GM20431 (cell line): ENCODE data around the gene CSAD.

Experiments used
- in situ Hi-C: fragments of 300-500 bp; cut with MseI, MboI; formaldehyde crosslinking; loops from one replicate; pipeline ENCODE4 v1.15.0; 2020; ENCODE audit warnings: low sequenced_read_pairs; ENCODE audit not compliant: unreplicated experiment

CSAD gene

GRCh38 chr12:53180220-53180930 is at the start of gene CSAD, which contains the start of gene ZNF740:
Gene CSAD (minus strand): TSS chr12:53180925. CDS start chr12:53173470, 7,455 bp downstream.
Gene ZNF740 (plus strand): TSS chr12:53180722. CDS start chr12:53181984, 1,262 bp downstream.
- in situ Hi-C loops, result no loop called here

GRCh38 chr12:53230108-53230845 is 49.6 kb upstream of the CSAD start:
- in situ Hi-C loops, result no loop called here

- in situ Hi-C loops, result no loop called here
These were observed 48.7 kb upstream of the CSAD start for GRCh38 chr12:53229454-53229853.

GRCh38 chr12:53227836-53228235 is 47.1 kb upstream of the CSAD start:
- in situ Hi-C loops, result no loop called here

- in situ Hi-C loops, result no loop called here
These were observed 46.6 kb upstream of the CSAD start for GRCh38 chr12:53227341-53227740.

GRCh38 chr12:53226815-53227214 is 46.1 kb upstream of the CSAD start:
- in situ Hi-C loops, result no loop called here

- in situ Hi-C loops, result no loop called here
These were observed 45.1 kb upstream of the CSAD start for GRCh38 chr12:53225635-53226424.

GRCh38 chr12:53224897-53225634 is 44.3 kb upstream of the CSAD start:
- in situ Hi-C loops, result no loop called here

- in situ Hi-C loops, result no loop called here
These were observed 43.6 kb upstream of the CSAD start for GRCh38 chr12:53224061-53224896.

- in situ Hi-C loops, result no loop called here
These were observed 42.8 kb upstream of the CSAD start for GRCh38 chr12:53223389-53224060.

GRCh38 chr12:53222806-53223261 is 42.1 kb upstream of the CSAD start:
- in situ Hi-C loops, result no loop called here

GRCh38 chr12:53222170-53222721 is 41.5 kb upstream of the CSAD start:
- in situ Hi-C loops, result no loop called here

- in situ Hi-C loops, result no loop called here
These were observed 40.7 kb upstream of the CSAD start for GRCh38 chr12:53221203-53222080.

- in situ Hi-C loops, result no loop called here
These were observed 40.0 kb upstream of the CSAD start for GRCh38 chr12:53220694-53221202.

- in situ Hi-C loops, result no loop called here
These were observed 39.4 kb upstream of the CSAD start for GRCh38 chr12:53219956-53220693.

GRCh38 chr12:53219292-53219955 is 38.7 kb upstream of the CSAD start:
- in situ Hi-C loops, result no loop called here
